ENCODE results near the gene PLCG2.

The PLCG2 gene

DNA sequence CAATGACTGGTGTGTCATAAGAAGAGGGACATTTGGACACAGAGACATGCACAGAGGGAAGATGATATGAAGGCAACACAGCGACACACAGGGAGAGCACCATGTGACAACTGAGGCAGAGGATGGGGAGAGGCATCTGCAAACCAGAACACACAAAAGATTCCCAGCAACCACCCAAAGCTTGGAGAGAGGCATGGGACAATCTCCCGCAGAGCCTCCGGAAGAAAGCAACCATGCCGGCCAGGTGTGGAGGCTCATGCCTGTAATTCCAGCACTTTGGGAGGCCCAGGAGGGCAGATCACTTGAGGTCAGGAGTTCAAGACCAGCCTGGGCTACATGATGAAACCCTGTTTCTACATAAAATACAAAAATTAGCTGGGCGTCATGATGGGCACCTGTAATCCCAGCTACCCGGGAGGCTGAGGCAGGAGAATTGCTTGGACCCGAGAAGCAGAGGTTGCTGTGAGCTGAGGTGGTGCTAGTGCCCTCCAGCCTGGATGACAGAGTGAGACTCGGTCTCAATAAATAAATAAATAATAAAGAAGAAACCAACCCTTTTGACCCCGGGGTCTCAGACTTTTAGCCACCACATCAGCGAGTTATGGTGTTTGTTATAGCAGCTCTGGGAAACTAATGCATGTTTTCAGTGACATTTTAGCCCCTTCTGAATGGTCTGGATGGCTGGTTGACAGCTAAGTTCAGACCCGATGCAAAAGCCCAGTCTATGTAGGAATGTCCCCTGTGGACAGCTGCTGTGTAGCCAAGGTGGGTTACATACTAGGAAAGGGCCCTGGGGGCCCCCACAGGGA lies 13.8 kb upstream of the PLCG2 start:
- TF ChIP-seq TAF1 (IDR thresholded peaks at IDR 0.05; ENCODE audit: low read depth), result no peak

DNA sequence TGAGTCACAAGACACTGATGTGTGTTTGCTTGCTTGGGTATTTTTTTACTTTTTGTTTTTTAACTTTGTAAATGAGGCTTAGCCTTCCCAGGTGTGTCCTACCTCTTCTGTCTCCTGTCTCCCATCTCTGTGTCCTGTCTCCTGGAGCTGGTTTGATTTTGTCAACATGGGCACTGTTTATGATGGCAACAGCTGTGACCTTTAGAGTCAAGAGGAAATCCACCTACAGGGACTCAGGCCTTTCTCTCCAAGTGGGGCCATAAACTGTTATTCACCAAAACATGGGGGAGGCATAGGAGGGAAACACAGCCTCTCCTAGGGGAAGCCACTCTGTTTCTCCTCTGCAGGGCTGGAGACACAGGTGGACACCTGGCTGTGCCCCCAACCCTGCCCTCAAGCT lies 13.1 kb upstream of the PLCG2 start:
- TF ChIP-seq TCF12 (IDR thresholded peaks at IDR 0.05; ENCODE audit: low read depth), result no peak
- TF ChIP-seq ZBTB7A (IDR thresholded peaks at IDR 0.05; ENCODE audit: low read depth), result no peak
- TF ChIP-seq TAF1 (IDR thresholded peaks at IDR 0.05; ENCODE audit: low read depth), result no peak
- TF ChIP-seq, protein P1, sequence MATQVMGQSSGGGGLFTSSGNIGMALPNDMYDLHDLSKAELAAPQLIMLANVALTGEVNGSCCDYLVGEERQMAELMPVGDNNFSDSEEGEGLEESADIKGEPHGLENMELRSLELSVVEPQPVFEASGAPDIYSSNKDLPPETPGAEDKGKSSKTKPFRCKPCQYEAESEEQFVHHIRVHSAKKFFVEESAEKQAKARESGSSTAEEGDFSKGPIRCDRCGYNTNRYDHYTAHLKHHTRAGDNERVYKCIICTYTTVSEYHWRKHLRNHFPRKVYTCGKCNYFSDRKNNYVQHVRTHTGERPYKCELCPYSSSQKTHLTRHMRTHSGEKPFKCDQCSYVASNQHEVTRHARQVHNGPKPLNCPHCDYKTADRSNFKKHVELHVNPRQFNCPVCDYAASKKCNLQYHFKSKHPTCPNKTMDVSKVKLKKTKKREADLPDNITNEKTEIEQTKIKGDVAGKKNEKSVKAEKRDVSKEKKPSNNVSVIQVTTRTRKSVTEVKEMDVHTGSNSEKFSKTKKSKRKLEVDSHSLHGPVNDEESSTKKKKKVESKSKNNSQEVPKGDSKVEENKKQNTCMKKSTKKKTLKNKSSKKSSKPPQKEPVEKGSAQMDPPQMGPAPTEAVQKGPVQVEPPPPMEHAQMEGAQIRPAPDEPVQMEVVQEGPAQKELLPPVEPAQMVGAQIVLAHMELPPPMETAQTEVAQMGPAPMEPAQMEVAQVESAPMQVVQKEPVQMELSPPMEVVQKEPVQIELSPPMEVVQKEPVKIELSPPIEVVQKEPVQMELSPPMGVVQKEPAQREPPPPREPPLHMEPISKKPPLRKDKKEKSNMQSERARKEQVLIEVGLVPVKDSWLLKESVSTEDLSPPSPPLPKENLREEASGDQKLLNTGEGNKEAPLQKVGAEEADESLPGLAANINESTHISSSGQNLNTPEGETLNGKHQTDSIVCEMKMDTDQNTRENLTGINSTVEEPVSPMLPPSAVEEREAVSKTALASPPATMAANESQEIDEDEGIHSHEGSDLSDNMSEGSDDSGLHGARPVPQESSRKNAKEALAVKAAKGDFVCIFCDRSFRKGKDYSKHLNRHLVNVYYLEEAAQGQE (IDR thresholded peaks at IDR 0.05; ENCODE audit: low read depth), result no peak
- TF ChIP-seq CREB1 (IDR thresholded peaks at IDR 0.05; ENCODE audit: low read depth), result no peak

DNA sequence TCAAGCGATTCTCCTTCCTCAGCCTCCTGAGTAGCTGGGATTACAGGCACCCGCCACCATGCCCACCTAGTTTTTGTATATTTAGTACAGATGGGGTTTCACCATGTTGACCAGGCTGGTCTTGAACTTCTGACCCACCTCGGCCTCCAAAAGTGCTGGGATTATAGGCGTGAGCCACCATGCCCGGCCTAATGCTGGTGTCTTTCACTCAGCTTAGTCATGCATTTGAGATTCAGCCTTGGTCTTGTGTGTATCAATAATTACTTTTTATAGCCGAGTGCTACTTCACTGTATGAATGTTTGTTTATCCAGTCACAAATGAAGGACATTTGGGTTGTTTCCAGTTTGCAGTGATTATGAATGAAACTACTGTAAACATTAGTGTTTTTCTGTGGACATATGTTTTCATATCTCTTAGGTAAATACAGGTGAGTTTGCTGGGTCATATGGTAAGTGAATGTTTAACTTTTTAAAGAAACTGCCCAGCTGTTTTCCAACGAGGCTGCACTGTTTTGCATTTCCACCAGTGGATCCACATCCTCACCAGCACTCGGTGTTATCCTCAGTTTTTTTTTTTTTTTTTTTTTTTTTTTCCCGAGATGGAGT lies 11.0 kb upstream of the PLCG2 start:
- TF ChIP-seq RAD21 (IDR thresholded peaks at IDR 0.05; ENCODE audit: low read depth) (no peak), YY1 (IDR thresholded peaks at IDR 0.05; ENCODE audit: low read depth) (no peak)

DNA sequence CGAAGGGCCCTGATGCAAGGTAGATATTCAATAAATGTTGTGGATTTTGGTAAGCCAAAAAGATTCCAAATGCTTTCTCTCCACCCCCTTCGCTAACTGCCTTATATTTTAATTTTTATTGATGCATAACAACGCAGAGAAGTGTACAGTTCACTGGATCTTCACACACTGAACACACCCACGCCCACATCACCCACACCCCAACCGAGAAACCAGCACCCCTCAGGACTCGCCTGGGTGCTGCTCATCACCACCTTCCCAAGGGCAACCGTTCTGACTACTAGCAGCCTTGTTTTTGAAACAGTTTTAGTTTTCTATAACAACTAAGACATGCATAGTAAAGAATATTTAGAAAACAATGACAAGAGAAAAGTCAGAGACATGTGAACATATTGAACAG lies 9.1 kb upstream of the PLCG2 start:
- TF ChIP-seq RAD21 (IDR thresholded peaks at IDR 0.05; ENCODE audit: low read depth), result no peak

DNA sequence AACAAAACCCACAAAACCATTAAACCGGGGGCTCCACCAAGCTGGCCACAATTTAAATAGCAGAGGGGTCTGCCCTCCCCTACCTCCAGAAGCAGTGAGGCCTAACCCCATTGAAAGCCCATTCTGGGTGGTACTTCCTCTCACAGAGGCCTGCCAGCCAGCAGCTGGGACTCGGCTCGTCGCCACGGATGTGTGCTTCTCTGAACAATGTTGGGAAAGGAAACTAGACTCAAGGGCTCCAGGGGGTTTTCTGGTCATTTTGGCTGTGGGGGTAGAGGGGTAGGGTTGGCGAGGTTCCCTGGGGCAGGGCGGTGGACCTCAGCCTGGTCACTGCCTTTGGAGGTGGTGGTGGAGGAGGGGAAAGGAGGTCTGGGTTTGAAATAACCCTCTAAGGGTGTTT lies 4.7 kb upstream of the PLCG2 start:
- TF ChIP-seq, protein P1 (IDR thresholded peaks at IDR 0.05; ENCODE audit: low read depth), result no peak

DNA sequence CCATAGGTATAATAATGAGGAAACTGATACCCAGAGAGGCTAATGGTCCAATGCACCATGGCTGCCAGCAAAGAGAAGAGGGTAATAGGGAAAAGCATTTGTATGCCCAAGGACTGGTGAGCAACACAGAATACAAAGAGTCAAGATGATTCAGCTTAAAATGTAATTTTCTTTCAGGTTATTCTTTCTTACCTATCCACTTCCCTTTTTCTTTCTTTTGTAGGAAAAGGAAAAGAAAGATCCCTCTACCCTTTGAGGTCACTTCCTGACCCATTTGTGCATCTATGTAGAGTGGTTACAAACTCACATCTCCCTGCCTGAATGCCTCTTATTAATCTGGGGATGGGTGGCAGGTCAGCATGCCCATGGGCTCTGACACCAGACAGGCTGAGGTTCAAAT lies 3.5 kb upstream of the PLCG2 start:
- no peak for TF ChIP-seq CEBPB (IDR thresholded peaks at IDR 0.05)
- TF ChIP-seq, protein P2, sequence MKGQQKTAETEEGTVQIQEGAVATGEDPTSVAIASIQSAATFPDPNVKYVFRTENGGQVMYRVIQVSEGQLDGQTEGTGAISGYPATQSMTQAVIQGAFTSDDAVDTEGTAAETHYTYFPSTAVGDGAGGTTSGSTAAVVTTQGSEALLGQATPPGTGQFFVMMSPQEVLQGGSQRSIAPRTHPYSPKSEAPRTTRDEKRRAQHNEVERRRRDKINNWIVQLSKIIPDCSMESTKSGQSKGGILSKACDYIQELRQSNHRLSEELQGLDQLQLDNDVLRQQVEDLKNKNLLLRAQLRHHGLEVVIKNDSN (IDR thresholded peaks at IDR 0.05), result no peak
- TF ChIP-seq, protein P3, sequence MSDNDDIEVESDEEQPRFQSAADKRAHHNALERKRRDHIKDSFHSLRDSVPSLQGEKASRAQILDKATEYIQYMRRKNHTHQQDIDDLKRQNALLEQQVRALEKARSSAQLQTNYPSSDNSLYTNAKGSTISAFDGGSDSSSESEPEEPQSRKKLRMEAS (IDR thresholded peaks at IDR 0.05), result no peak
- TF ChIP-seq, protein P1 (IDR thresholded peaks at IDR 0.05; ENCODE audit: low read depth), result no peak
- TF ChIP-seq TEAD4 (IDR thresholded peaks at IDR 0.05), result no peak
- TF ChIP-seq YY1 (IDR thresholded peaks at IDR 0.05; ENCODE audit: low read depth), result no peak
- no peak for TF ChIP-seq ZBTB7A (IDR thresholded peaks at IDR 0.05; ENCODE audit: low read depth)
- TF ChIP-seq EP300 (IDR thresholded peaks at IDR 0.05; ENCODE audit: borderline replicate concordance), result no peak
- no peak for TF ChIP-seq CREB1 (IDR thresholded peaks at IDR 0.05; ENCODE audit: low read depth)
- TF ChIP-seq FOXM1 (IDR thresholded peaks at IDR 0.05; ENCODE audit: borderline replicate concordance, low read depth), result no peak
- no peak for TF ChIP-seq NFIC (IDR thresholded peaks at IDR 0.05)
- no peak for TF ChIP-seq EGR1 (IDR thresholded peaks at IDR 0.05)
- TF ChIP-seq TCF12 (IDR thresholded peaks at IDR 0.05; ENCODE audit: low read depth), result no peak
- TF ChIP-seq RAD21 (IDR thresholded peaks at IDR 0.05; ENCODE audit: low read depth), result no peak
- no peak for TF ChIP-seq TAF1 (IDR thresholded peaks at IDR 0.05; ENCODE audit: low read depth)
